ENCODE data around the gene HS3ST6.

HS3ST6 gene

GRCh38 chr16:1944612-1945199 lies 26.5 kb upstream of the HS3ST6 start:
- TF ChIP-seq GABPA (IDR thresholded peaks at IDR 0.05; ENCODE audit: low read depth), result no peak
- TF ChIP-seq POLR2AphosphoS5 (IDR thresholded peaks at IDR 0.05; ENCODE audit: low read depth), result no peak
- TF ChIP-seq REST (IDR thresholded peaks at IDR 0.05; ENCODE audit: insufficient replicate concordance, low read depth), result no peak
- no peak for TF ChIP-seq CTCF (IDR thresholded peaks at IDR 0.05; ENCODE audit: insufficient read depth, low read length)
- no peak for TF ChIP-seq SPI1 (IDR thresholded peaks at IDR 0.05; ENCODE audit: borderline replicate concordance, low read depth)
- no peak overlapping the region for H3K4me3 ChIP-seq (replicated peaks; ENCODE audit: insufficient read depth, low read length)
- H3K27me3 ChIP-seq (ENCODE audit: insufficient read depth, poor library complexity, severe bottlenecking), result no peaks in the 10 kb centered on the region
- no peak overlapping the region for H3K27ac ChIP-seq (replicated peaks)
- no peak for DNase-seq (ENCODE audit: low read depth in 1 of 2, low spot score in 1 of 2)

- Histone ChIP-seq H3K27me3 (ENCODE audit: insufficient read depth, poor library complexity, severe bottlenecking) (no peaks in the 10 kb centered on the region), H3K4me3 (replicated peaks; ENCODE audit: insufficient read depth, low read length) (peak within 1 kb of the TSS; percentile 98), H3K27ac (replicated peaks) (peak within 1 kb of the TSS; percentile 85)
- peak; percentile 64; the same call in 1 of the 2 replicates for TF ChIP-seq SPI1 (IDR thresholded peaks at IDR 0.05; ENCODE audit: borderline replicate concordance, low read depth)
- no peak for TF ChIP-seq CTCF (IDR thresholded peaks at IDR 0.05; ENCODE audit: insufficient read depth, low read length)
- peak; percentile 59; the same call in 1 of the 2 replicates for TF ChIP-seq POLR2AphosphoS5 (IDR thresholded peaks at IDR 0.05; ENCODE audit: low read depth)
- DNase-seq (ENCODE audit: low read depth in 1 of 2, low spot score in 1 of 2), result peak; percentile 95 to 100
These were observed 24.9 kb upstream of the HS3ST6 start, which contains the start of gene MSRB1 for GRCh38 chr16:1942810-1943726. Gene MSRB1, minus strand, starts transcription at chr16:1943199. Its CDS starts 43 bp downstream, at chr16:1943156.

GRCh38 chr16:1942047-1942809 lies 24.0 kb upstream of the HS3ST6 start:
- no peaks in the 10 kb centered on the region for H3K27me3 ChIP-seq (ENCODE audit: insufficient read depth, poor library complexity, severe bottlenecking)
- peak; percentile 84 to 97 for DNase-seq (ENCODE audit: low read depth in 1 of 2, low spot score in 1 of 2)
- TF ChIP-seq CTCF (IDR thresholded peaks at IDR 0.05; ENCODE audit: insufficient read depth, low read length) (no peak), SPI1 (IDR thresholded peaks at IDR 0.05; ENCODE audit: borderline replicate concordance, low read depth) (peak; percentile 77), POLR2AphosphoS5 (IDR thresholded peaks at IDR 0.05; ENCODE audit: low read depth) (peak; percentile 54; the same call in 1 of the 2 replicates)
- peak overlapping the region; percentile 98 for H3K4me3 ChIP-seq (replicated peaks; ENCODE audit: insufficient read depth, low read length)
- peak overlapping the region; percentile 85 for H3K27ac ChIP-seq (replicated peaks)

Data from HL-60 (cell line).